HepG2 (cell line): ENCODE results near the gene CDC14A. TPM values are rescaled to one million over a fixed set of nuclear protein-coding genes. Genes with fewer than 3 reads are reported as not detected.
A peak's percentile ranks its signal among the peaks of the same experiment; 100 is the strongest.

Experiments used
- HIVEP1 ChIP-seq: sonication (generic); formaldehyde crosslinking; IDR thresholded peaks from 2 replicates; pipeline ENCODE4 v1.4.0; 2020; ENCODE audit warnings: mild to moderate bottlenecking, missing genetic modification reagents
- JARID2 ChIP-seq: sonication (generic); formaldehyde crosslinking; IDR thresholded peaks from 2 replicates; pipeline ENCODE4 v1.8.1; 2023; ENCODE audit warnings: missing genetic modification reagents, inconsistent platforms; ENCODE audit not compliant: insufficient replicate concordance
- KAT2B ChIP-seq: fragments of 150-350 bp; IDR thresholded peaks from 2 replicates; pipeline ENCODE4 v1.6.1; 2014; ENCODE audit warnings: low read depth, low read length, borderline replicate concordance
- NR2F2 ChIP-seq: IDR thresholded peaks from 2 replicates; pipeline ENCODE4 v1.6.1; 2012; ENCODE audit warnings: low read depth, inconsistent platforms, borderline replicate concordance
- RAD21 ChIP-seq: fragments of 450-650 bp; formaldehyde crosslinking; IDR thresholded peaks from 2 replicates; pipeline ENCODE4 v1.5.0; 2020; ENCODE audit warnings: mild to moderate bottlenecking
- SUZ12 ChIP-seq: fragments of 150-350 bp; IDR thresholded peaks from 2 replicates; pipeline ENCODE4 v1.6.1; 2014; ENCODE audit warnings: low read depth, low read length
- TBX2 ChIP-seq: sonication (generic); formaldehyde crosslinking; IDR thresholded peaks from 2 replicates; pipeline ENCODE4 v1.5.0; 2020; ENCODE audit warnings: missing genetic modification reagents, mild to moderate bottlenecking, borderline replicate concordance
- ZC3H13 ChIP-seq: sonication (generic); formaldehyde crosslinking; IDR thresholded peaks from 2 replicates; pipeline ENCODE4 v1.8.1; 2023; ENCODE audit warnings: mild to moderate bottlenecking, missing genetic modification reagents, moderate library complexity
- ZMYM4 ChIP-seq: sonication (generic); formaldehyde crosslinking; IDR thresholded peaks from 2 replicates; pipeline ENCODE4 v1.8.1; 2023; ENCODE audit warnings: mild to moderate bottlenecking, missing genetic modification reagents
- ZNF160 ChIP-seq: sonication (generic); formaldehyde crosslinking; IDR thresholded peaks from 2 replicates; pipeline ENCODE4 v1.8.0; 2022; ENCODE audit warnings: mild to moderate bottlenecking, inconsistent platforms, missing genetic modification reagents
- polyA plus RNA-seq, 8 experiments: library from polyadenylated mRNA; depleted of rRNA in 3 of 8; stranded (reverse) in 7 of 8; unstranded in 1 of 8; fragments of >200 nt; fragmentation: Illumina TruSeq in 4 of 8; extraction: Trizol in 4 of 8; gene quantifications; 2 replicates each; pipeline versions ENCODE4 v1.2.1 to v1.2.3, GENCODE V29; 2011 to 2016; ENCODE audit warnings: low read depth in 4 of 8, missing spikeins in 1 of 8, mixed read lengths in 1 of 8; ENCODE audit not compliant: insufficient read depth in 1 of 8
- total RNA-seq, 5 experiments: library from RNA; depleted of rRNA; stranded (reverse); fragments of >200 nt; fragmentation: Illumina TruSeq; extraction: Trizol; gene quantifications; 2 replicates each; pipeline ENCODE4 v1.2.3, GENCODE V29; 2016; ENCODE audit warnings: low read depth in 1 of 5
- TF ChIP-seq, protein P1 (sequence below): sonication (generic); formaldehyde crosslinking; IDR thresholded peaks from 2 replicates; pipeline ENCODE4 v1.5.1; 2020; ENCODE audit warnings: mild to moderate bottlenecking, missing genetic modification reagents, borderline replicate concordance
- TF ChIP-seq, protein P2 (sequence below): sonication (generic); formaldehyde crosslinking; conservative IDR thresholded peaks from 2 replicates; pipeline ENCODE4 v1.8.0; 2022; ENCODE audit warnings: missing genetic modification reagents
- TF ChIP-seq, protein P3 (sequence below): sonication (generic); formaldehyde crosslinking; IDR thresholded peaks from 2 replicates; pipeline ENCODE4 v1.4.0; 2020; ENCODE audit warnings: low read depth, missing genetic modification reagents
- TF ChIP-seq, protein P4 (sequence below): sonication (generic); formaldehyde crosslinking; IDR thresholded peaks from 2 replicates; pipeline ENCODE4 v1.5.0; 2020; ENCODE audit warnings: missing genetic modification reagents
- TF ChIP-seq, protein P5 (sequence below): sonication (generic); formaldehyde crosslinking; IDR thresholded peaks from 2 replicates; pipeline ENCODE4 v1.5.1; 2020; ENCODE audit warnings: mild to moderate bottlenecking, missing genetic modification reagents, borderline replicate concordance

Gene CDC14A
- total and polyA plus RNA-seq, 2 of the 13 experiments (the other 11 are each of a cell fraction or from before 2014, with no cell fraction given): 2.8 to 4.9 TPM

DNA sequence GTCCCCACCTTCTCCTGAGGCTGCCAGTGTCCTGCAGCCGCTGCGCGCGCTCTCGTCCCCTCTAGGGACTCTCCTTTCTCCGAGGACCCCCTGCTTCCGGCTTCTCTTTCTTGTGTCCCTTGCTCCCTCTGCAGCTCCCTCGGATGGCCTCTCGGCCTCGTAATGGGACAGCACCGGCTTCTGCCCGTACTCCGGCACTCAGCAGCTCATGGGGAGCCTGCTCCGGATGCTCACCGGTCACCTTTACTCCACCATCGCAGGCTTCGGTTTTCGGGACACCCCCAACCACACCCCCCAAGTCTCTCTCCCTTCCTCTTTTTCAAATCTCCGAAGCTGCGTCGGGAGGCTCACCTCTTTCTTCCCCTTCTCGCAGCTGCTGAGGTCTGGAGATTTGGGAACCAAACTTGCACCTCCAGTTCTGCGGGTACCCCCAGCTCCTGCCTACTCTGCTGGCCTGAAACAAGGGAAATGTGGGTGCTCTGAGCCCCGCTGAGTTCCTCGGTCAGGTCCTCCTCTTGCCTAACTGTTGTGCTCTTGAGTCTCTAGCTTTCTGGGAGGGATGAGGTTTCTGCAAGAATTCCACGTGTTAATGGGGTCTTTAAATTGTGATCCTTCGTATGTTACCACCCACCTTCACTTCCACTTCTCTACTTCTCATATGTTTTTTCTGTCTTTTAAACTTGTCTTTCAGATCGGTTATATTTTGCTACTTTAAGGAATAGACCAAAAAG, 930 bp downstream of the CDC14A start (continued):
- TF ChIP-seq, protein P1, sequence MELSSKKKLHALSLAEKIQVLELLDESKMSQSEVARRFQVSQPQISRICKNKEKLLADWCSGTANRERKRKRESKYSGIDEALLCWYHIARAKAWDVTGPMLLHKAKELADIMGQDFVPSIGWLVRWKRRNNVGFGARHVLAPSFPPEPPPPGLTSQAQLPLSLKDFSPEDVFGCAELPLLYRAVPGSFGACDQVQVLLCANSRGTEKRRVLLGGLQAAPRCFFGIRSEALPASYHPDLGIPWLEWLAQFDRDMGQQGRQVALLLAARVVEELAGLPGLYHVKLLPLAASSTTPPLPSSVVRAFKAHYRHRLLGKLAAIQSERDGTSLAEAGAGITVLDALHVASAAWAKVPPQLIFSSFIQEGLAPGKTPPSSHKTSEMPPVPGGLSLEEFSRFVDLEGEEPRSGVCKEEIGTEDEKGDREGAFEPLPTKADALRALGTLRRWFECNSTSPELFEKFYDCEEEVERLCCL (CRISPR knock-in tag): no peak
- 0 out of 2 replicates have a peak, but pooled peaks have one; percentile 10 for TF ChIP-seq ZMYM4 (CRISPR knock-in tag)
- TF ChIP-seq, protein P2, sequence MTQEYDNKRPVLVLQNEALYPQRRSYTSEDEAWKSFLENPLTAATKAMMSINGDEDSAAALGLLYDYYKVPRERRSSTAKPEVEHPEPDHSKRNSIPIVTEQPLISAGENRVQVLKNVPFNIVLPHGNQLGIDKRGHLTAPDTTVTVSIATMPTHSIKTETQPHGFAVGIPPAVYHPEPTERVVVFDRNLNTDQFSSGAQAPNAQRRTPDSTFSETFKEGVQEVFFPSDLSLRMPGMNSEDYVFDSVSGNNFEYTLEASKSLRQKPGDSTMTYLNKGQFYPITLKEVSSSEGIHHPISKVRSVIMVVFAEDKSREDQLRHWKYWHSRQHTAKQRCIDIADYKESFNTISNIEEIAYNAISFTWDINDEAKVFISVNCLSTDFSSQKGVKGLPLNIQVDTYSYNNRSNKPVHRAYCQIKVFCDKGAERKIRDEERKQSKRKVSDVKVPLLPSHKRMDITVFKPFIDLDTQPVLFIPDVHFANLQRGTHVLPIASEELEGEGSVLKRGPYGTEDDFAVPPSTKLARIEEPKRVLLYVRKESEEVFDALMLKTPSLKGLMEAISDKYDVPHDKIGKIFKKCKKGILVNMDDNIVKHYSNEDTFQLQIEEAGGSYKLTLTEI (CRISPR knock-in tag): no peak
- TF ChIP-seq RAD21: no peak
- TF ChIP-seq, protein P3, sequence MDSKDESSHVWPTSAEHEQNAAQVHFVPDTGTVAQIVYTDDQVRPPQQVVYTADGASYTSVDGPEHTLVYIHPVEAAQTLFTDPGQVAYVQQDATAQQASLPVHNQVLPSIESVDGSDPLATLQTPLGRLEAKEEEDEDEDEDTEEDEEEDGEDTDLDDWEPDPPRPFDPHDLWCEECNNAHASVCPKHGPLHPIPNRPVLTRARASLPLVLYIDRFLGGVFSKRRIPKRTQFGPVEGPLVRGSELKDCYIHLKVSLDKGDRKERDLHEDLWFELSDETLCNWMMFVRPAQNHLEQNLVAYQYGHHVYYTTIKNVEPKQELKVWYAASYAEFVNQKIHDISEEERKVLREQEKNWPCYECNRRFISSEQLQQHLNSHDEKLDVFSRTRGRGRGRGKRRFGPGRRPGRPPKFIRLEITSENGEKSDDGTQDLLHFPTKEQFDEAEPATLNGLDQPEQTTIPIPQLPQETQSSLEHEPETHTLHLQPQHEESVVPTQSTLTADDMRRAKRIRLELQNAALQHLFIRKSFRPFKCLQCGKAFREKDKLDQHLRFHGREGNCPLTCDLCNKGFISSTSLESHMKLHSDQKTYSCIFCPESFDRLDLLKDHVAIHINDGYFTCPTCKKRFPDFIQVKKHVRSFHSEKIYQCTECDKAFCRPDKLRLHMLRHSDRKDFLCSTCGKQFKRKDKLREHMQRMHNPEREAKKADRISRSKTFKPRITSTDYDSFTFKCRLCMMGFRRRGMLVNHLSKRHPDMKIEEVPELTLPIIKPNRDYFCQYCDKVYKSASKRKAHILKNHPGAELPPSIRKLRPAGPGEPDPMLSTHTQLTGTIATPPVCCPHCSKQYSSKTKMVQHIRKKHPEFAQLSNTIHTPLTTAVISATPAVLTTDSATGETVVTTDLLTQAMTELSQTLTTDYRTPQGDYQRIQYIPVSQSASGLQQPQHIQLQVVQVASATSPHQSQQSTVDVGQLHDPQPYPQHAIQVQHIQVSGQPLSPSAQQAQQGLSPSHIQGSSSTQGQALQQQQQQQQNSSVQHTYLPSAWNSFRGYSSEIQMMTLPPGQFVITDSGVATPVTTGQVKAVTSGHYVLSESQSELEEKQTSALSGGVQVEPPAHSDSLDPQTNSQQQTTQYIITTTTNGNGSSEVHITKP (CRISPR knock-in tag): no peak
- TF ChIP-seq KAT2B: no peak
- TF ChIP-seq TBX2 (CRISPR knock-in tag): no peak
- TF ChIP-seq ZC3H13 (CRISPR knock-in tag): no peak
- 0 out of 2 replicates have a peak, but pooled peaks have one; percentile 3 for TF ChIP-seq HIVEP1 (CRISPR knock-in tag)
- TF ChIP-seq, protein P4, sequence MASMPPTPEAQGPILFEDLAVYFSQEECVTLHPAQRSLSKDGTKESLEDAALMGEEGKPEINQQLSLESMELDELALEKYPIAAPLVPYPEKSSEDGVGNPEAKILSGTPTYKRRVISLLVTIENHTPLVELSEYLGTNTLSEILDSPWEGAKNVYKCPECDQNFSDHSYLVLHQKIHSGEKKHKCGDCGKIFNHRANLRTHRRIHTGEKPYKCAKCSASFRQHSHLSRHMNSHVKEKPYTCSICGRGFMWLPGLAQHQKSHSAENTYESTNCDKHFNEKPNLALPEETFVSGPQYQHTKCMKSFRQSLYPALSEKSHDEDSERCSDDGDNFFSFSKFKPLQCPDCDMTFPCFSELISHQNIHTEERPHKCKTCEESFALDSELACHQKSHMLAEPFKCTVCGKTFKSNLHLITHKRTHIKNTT (CRISPR knock-in tag): no peak
- TF ChIP-seq JARID2: no peak
- no peak for TF ChIP-seq SUZ12
- no peak for TF ChIP-seq NR2F2
- TF ChIP-seq, protein P5, sequence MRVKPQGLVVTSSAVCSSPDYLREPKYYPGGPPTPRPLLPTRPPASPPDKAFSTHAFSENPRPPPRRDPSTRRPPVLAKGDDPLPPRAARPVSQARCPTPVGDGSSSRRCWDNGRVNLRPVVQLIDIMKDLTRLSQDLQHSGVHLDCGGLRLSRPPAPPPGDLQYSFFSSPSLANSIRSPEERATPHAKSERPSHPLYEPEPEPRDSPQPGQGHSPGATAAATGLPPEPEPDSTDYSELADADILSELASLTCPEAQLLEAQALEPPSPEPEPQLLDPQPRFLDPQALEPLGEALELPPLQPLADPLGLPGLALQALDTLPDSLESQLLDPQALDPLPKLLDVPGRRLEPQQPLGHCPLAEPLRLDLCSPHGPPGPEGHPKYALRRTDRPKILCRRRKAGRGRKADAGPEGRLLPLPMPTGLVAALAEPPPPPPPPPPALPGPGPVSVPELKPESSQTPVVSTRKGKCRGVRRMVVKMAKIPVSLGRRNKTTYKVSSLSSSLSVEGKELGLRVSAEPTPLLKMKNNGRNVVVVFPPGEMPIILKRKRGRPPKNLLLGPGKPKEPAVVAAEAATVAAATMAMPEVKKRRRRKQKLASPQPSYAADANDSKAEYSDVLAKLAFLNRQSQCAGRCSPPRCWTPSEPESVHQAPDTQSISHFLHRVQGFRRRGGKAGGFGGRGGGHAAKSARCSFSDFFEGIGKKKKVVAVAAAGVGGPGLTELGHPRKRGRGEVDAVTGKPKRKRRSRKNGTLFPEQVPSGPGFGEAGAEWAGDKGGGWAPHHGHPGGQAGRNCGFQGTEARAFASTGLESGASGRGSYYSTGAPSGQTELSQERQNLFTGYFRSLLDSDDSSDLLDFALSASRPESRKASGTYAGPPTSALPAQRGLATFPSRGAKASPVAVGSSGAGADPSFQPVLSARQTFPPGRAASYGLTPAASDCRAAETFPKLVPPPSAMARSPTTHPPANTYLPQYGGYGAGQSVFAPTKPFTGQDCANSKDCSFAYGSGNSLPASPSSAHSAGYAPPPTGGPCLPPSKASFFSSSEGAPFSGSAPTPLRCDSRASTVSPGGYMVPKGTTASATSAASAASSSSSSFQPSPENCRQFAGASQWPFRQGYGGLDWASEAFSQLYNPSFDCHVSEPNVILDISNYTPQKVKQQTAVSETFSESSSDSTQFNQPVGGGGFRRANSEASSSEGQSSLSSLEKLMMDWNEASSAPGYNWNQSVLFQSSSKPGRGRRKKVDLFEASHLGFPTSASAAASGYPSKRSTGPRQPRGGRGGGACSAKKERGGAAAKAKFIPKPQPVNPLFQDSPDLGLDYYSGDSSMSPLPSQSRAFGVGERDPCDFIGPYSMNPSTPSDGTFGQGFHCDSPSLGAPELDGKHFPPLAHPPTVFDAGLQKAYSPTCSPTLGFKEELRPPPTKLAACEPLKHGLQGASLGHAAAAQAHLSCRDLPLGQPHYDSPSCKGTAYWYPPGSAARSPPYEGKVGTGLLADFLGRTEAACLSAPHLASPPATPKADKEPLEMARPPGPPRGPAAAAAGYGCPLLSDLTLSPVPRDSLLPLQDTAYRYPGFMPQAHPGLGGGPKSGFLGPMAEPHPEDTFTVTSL (CRISPR knock-in tag): no peak
- no peak for TF ChIP-seq ZNF160
